ENCODE results near the gene ZCCHC24.

Gene ZCCHC24

DNA sequence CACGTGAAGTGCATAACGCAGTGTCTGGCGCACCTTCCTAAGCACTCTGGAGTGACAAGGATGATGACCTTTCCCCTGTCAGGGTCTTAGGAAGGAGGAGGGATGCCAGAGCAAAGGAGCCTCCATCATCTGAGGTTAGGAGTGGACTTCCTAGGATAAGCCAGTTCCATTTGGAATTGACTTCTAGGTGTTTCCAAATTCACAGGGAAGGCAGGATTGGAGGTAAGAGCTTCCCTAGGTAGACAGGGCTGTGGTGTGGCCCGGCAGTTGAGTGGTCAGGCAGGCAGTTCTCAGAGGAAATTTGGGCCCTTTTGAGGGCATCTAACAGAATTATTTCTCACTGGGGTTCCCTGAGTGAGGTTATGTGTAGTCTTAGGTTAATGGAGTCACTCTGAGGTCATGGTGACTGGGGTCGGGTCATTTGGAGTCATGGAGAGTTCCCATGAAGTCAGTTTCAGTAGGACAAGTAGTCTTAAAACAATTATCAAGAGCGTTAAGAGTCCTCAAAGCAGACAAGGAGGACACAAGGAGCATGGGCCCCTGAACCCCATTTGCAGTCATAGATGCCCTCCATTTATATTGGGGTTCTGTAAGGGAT is 89.9 kb downstream of the ZCCHC24 start:
- no peak for DNase-seq (ENCODE audit: low read depth)
- no peak overlapping the region for H3K4me3 ChIP-seq (ENCODE audit: low read length)
- TF ChIP-seq, protein P1, sequence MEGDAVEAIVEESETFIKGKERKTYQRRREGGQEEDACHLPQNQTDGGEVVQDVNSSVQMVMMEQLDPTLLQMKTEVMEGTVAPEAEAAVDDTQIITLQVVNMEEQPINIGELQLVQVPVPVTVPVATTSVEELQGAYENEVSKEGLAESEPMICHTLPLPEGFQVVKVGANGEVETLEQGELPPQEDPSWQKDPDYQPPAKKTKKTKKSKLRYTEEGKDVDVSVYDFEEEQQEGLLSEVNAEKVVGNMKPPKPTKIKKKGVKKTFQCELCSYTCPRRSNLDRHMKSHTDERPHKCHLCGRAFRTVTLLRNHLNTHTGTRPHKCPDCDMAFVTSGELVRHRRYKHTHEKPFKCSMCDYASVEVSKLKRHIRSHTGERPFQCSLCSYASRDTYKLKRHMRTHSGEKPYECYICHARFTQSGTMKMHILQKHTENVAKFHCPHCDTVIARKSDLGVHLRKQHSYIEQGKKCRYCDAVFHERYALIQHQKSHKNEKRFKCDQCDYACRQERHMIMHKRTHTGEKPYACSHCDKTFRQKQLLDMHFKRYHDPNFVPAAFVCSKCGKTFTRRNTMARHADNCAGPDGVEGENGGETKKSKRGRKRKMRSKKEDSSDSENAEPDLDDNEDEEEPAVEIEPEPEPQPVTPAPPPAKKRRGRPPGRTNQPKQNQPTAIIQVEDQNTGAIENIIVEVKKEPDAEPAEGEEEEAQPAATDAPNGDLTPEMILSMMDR (conservative IDR thresholded peaks at IDR 0.05; ENCODE audit: low read length): no peak

DNA sequence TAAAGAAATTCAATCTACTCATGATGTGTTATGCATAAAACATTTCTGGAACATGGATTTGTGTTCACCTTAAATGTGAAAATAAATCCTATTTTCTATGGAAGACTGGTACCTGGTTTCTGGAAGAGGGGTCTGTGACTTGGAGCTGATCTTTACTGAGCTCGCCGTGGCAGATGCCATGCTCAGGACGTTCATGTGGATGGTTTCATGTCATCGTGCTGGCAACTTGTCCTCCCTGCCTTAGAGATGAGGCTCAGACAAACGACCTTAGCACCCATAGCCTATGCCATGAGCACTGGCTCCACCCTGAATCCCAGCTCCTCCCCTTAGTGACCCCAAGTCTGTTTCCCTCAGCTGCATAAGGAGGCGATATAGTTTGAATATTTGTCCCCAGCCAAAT is 90.8 kb downstream of the ZCCHC24 start:
- no peak overlapping the region for H3K4me3 ChIP-seq (ENCODE audit: low read length)
- DNase-seq (ENCODE audit: low read depth): no peak
- TF ChIP-seq, protein P1 (conservative IDR thresholded peaks at IDR 0.05; ENCODE audit: low read length): no peak

DNA sequence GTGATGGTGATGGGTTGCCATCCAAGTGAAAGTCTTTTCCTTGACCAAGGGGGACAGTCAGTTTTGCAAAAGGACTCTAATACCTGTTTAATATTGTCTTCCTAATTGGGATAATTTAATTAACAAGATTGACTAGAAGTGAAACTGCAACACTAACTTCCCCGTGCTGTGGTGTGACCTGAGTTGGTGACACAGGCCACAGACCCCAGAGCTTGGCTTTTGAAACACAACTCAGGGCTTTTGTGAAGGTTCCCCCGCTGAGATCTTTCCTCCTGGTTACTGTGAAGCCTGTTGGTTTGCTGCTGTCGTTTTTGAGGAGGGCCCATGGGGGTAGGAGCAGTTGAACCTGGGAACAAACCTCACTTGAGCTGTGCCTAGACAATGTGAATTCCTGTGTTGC is 91.3 kb downstream of the ZCCHC24 start:
- DNase-seq (ENCODE audit: low read depth): no peak
- no peak overlapping the region for H3K4me3 ChIP-seq (ENCODE audit: low read length)
- TF ChIP-seq, protein P1 (conservative IDR thresholded peaks at IDR 0.05; ENCODE audit: low read length): no peak

DNA sequence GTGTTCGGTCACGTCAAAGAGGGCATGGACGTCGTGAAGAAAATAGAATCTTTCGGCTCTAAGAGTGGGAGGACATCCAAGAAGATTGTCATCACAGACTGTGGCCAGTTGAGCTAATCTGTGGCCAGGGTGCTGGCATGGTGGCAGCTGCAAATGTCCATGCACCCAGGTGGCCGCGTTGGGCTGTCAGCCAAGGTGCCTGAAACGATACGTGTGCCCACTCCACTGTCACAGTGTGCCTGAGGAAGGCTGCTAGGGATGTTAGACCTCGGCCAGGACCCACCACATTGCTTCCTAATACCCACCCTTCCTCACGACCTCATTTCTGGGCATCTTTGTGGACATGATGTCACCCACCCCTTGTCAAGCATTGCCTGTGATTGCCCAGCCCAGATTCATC is 91.7 kb downstream of the ZCCHC24 start:
- TF ChIP-seq, protein P1 (conservative IDR thresholded peaks at IDR 0.05; ENCODE audit: low read length): no peak
- H3K4me3 ChIP-seq (ENCODE audit: low read length): no peak overlapping the region
- no peak for DNase-seq (ENCODE audit: low read depth)

DNA sequence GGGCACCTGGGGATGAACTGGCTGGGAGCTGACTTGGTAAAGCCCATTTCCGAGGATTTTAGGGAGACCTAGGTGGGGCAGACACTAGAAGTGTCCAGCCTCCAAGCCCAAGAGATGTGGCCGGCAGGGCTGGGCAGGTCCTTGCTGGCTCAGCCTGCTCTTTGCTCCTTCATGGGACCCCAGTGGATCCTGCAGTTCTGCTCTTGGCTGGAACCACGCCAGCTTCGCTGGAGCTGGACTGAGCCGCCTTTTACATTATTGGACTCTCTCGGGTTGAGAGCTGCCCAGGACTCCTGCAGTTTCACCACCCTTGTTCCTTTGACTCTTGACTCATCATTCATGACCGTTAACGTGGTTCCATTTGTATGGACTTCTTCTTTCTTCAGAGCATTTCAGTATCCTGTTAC is 92.4 kb downstream of the ZCCHC24 start:
- no peak for DNase-seq (ENCODE audit: low read depth)
- no peak overlapping the region for H3K4me3 ChIP-seq (ENCODE audit: low read length)
- TF ChIP-seq, protein P1 (conservative IDR thresholded peaks at IDR 0.05; ENCODE audit: low read length): no peak

DNA sequence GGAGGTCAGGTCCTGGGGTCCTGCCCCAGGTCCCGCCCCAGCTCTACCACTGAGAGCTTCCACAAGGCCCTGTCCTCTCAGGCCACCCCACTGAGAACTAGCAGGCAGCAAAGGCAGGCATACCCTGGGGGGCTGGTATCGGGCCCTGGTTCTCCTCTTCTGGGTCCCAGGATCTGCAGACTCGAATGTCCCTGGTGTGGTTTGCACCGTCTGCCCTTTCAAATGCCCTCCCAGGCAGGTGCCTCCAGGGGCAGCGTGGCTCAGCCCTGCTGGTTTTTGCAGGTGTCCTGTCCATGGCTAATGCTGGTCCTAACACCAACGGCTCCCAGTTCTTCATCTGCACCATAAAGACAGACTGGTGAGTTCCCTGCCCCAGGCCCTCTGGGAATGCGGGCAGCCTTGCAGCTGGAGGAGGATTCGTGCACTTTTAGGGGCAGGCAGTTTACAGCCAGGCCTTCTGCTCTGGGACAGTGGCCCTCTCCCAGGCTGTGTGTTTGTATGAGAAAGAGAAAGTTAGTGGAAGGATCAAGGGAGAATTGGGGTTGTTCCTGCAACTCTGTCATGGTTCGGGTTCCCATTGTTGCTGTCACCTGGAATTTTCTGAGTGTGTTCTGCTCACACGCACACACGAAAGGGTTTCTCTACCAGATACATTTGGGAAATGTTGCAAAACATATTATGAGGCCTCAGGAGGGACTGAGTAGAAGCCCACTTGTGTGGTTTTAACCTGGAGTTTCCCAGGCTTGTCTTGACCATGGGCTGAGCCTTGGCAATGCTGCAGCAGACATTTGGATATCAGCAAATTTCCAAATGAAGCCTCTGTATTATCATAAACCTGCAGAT is 93.2 kb downstream of the ZCCHC24 start:
- H3K4me3 ChIP-seq (ENCODE audit: low read length): no peak overlapping the region
- TF ChIP-seq, protein P1 (conservative IDR thresholded peaks at IDR 0.05; ENCODE audit: low read length): no peak
- DNase-seq (ENCODE audit: low read depth): no peak

DNA sequence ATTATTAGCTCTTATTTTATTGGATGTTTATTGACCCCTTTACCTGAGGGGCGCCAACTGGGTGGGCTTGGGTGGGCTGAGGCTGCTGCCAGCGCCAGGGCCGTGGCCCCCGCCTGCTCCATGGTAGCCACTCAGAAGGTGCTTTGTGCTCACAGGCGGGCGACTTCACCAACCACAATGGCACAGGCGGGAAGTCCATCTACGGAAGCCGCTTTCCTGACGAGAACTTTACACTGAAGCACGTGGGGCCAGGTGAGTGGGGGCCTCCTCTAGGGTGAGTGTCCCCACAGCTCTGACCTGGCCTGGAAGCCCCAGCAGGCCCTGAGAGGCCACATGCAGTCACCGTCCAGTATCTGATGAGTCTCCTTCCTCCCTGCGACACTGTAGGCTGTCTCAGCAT is 94.1 kb downstream of the ZCCHC24 start:
- H3K4me3 ChIP-seq (ENCODE audit: low read length): no peak overlapping the region
- no peak for DNase-seq (ENCODE audit: low read depth)
- TF ChIP-seq, protein P1 (conservative IDR thresholded peaks at IDR 0.05; ENCODE audit: low read length): no peak
